CD14-positive monocyte (primary cell): ENCODE measurements around the gene P3H2. TPM values are rescaled to one million over a fixed set of nuclear protein-coding genes. Genes with fewer than 3 reads are reported as not detected.

Experiments used
- DNase-seq, 3 donors: peaks; one replicate each; pipeline ENCODE4 v3.0.0-alpha.2; 2011 to 2022
- H2AFZ ChIP-seq: 2 replicates; pipeline ENCODE4 v1.6.0; 2012; ENCODE audit warnings: mild to moderate bottlenecking, low read depth, low read length, inconsistent platforms; ENCODE audit not compliant: insufficient read depth, poor library complexity, severe bottlenecking
- H3K27ac ChIP-seq, 2 donors: 1 replicate in 1 of 2; 2 replicates in 1 of 2; pipeline ENCODE4 v1.5.1; 2012 to 2013; ENCODE audit warnings: low read length in 2 of 2, control low read depth in 1 of 2, inconsistent platforms in 1 of 2, low read depth in 1 of 2, mild to moderate bottlenecking in 1 of 2
- H3K27me3 ChIP-seq, 2 donors: one replicate each; pipeline versions ENCODE4 v1.6.0 to v1.6.1; 2011 to 2013; ENCODE audit warnings: low read length in 2 of 2; ENCODE audit not compliant: control insufficient read depth in 2 of 2, insufficient read depth in 2 of 2
- H3K36me3 ChIP-seq, 2 donors: replicated peaks in 1 of 2; 1 replicate in 1 of 2; 2 replicates in 1 of 2; pipeline versions ENCODE4 v1.5.1 to v1.6.1; 2012 to 2013; ENCODE audit warnings: low read length in 2 of 2, control low read depth in 1 of 2, inconsistent platforms in 1 of 2, mild to moderate bottlenecking in 1 of 2; ENCODE audit not compliant: insufficient read depth in 2 of 2, control insufficient read depth in 1 of 2
- H3K4me1 ChIP-seq, 2 donors: 1 replicate in 1 of 2; 2 replicates in 1 of 2; pipeline versions ENCODE4 v1.5.1 to v1.6.1; 2012 to 2013; ENCODE audit warnings: low read length in 2 of 2, control low read depth in 1 of 2, inconsistent platforms in 1 of 2, mild to moderate bottlenecking in 1 of 2, moderate library complexity in 1 of 2; ENCODE audit not compliant: insufficient read depth in 2 of 2, control insufficient read depth in 1 of 2
- H3K4me2 ChIP-seq: replicated peaks from 2 replicates; pipeline ENCODE3; 2012; ENCODE audit warnings: low read length, moderate library complexity, mild to moderate bottlenecking; ENCODE audit not compliant: poor library complexity, severe bottlenecking; ENCODE audit errors: extremely low read depth
- H3K4me3 ChIP-seq, 3 experiments: fragments of 200-600 bp in 1 of 3; sonication (generic) in 1 of 3; replicated peaks in 1 of 3; 1 replicate in 2 of 3; 2 replicates in 1 of 3; pipeline ENCODE4 v1.5.1; 2011 to 2013; ENCODE audit warnings: low read length in 3 of 3, mild to moderate bottlenecking in 3 of 3, control low read depth in 2 of 3, low read depth in 2 of 3, inconsistent platforms in 1 of 3, moderate library complexity in 1 of 3
- H3K79me2 ChIP-seq: 2 replicates; pipeline ENCODE4 v1.6.0; 2012; ENCODE audit warnings: mild to moderate bottlenecking, control low read depth, inconsistent platforms, low read length, moderate library complexity; ENCODE audit not compliant: insufficient read depth
- H3K9ac ChIP-seq: 2 replicates; pipeline ENCODE4 v1.6.0; 2017; ENCODE audit warnings: low read length, mild to moderate bottlenecking; ENCODE audit not compliant: insufficient read depth, poor library complexity, severe bottlenecking
- H3K9me3 ChIP-seq, 2 donors: replicated peaks in 1 of 2; 1 replicate in 1 of 2; 2 replicates in 1 of 2; pipeline versions ENCODE4 v1.5.1 to v1.6.1; 2012 to 2013; ENCODE audit warnings: low read length in 2 of 2, control low read depth in 1 of 2; ENCODE audit not compliant: control insufficient read depth in 1 of 2, insufficient read depth in 1 of 2
- H4K20me1 ChIP-seq: 2 replicates; pipeline ENCODE4 v1.6.0; 2012; ENCODE audit warnings: mild to moderate bottlenecking, low read length, control low read depth, moderate library complexity; ENCODE audit not compliant: insufficient read depth
- H3K27ac Mint-ChIP-seq, 7 donors: one replicate each; pipeline ENCODE4 v1.8.0; 2020; ENCODE audit warnings: mild to moderate bottlenecking in 7 of 7, mixed read lengths in 7 of 7, moderate library complexity in 6 of 7, inconsistent platforms in 2 of 7
- H3K27me3 Mint-ChIP-seq, 3 donors: one replicate each; pipeline ENCODE4 v1.8.0; 2021 to 2022; ENCODE audit warnings: low read depth in 3 of 3, mild to moderate bottlenecking in 3 of 3, mixed read lengths in 3 of 3, moderate library complexity in 3 of 3, inconsistent platforms in 1 of 3
- H3K36me3 Mint-ChIP-seq, 2 donors: one replicate each; pipeline ENCODE4 v1.8.0; 2020; ENCODE audit warnings: mixed read lengths in 2 of 2, inconsistent platforms in 1 of 2, mild to moderate bottlenecking in 1 of 2
- H3K4me1 Mint-ChIP-seq: one replicate; pipeline ENCODE4 v1.8.0; 2020; ENCODE audit warnings: mild to moderate bottlenecking, mixed read lengths
- H3K4me3 Mint-ChIP-seq, 2 donors: one replicate each; pipeline ENCODE4 v1.8.0; 2020; ENCODE audit warnings: mild to moderate bottlenecking in 2 of 2, mixed read lengths in 2 of 2, moderate library complexity in 1 of 2
- H3K9me3 Mint-ChIP-seq, 7 donors: one replicate each; pipeline ENCODE4 v1.8.0; 2020 to 2022; ENCODE audit warnings: mixed read lengths in 7 of 7, mild to moderate bottlenecking in 6 of 7, moderate library complexity in 6 of 7, inconsistent platforms in 2 of 7
- CTCF ChIP-seq: fragments of 200-600 bp; IDR thresholded peaks from one replicate; pipeline ENCODE4 v1.8.0; 2022; ENCODE audit warnings: antibody characterized with exemption, mild to moderate bottlenecking
- WGBS: methylation state at CpG from one replicate; pipeline ENCODE4 v1.1.5; 2013; ENCODE audit warnings: missing lambda C conversion rate; ENCODE audit not compliant: insufficient coverage; 5-methylcytosine and 5-hydroxymethylcytosine counted together
- intact Hi-C, 2 donors: fragments of 100-400 bp; cut with micrococcal nuclease; formaldehyde crosslinking; loops; one replicate each; pipeline versions ENCODE4 v1.15.0 to v1.15.1; 2023
- polyA plus RNA-seq, 3 donors: library from polyadenylated mRNA; depleted of rRNA in 1 of 3; unstranded in 2 of 3; stranded (reverse) in 1 of 3; fragments of 300-500 nt in 2 of 3; fragments of >200 nt in 1 of 3; fragmentation: Illumina TruSeq in 2 of 3; gene quantifications; 1 replicate in 2 of 3; 2 replicates in 1 of 3; pipeline ENCODE4 v1.2.3, GENCODE V29; 2012 to 2021

The P3H2 gene
- polyA plus RNA-seq, 3 donors = 0.25 to 0.31 (median 0.27) TPM

- H2AFZ ChIP-seq = no peak overlapping the region
- TF ChIP-seq CTCF = no peak
- Mint-ChIP-seq H3K36me3 (no peaks in the 10 kb centered on the region), H3K9me3 (no peaks in the 10 kb centered on the region), H3K4me1 (no peaks in the 10 kb centered on the region), H3K27ac (no peak overlapping the region), H3K4me3 (no peak overlapping the region), H3K27me3 (peaks cover 0 to 4% (median 0%) of the 10 kb centered on the region in 3 donors)
- H3K9me3 ChIP-seq = no peaks in the 10 kb centered on the region
- no CpG with 5 or more reads among the region's 5 CpGs for WGBS
- no peak overlapping the region for H3K9ac ChIP-seq
- no peaks in the 10 kb centered on the region for H3K36me3 ChIP-seq
- no peaks in the 10 kb centered on the region for H3K79me2 ChIP-seq
- no peak overlapping the region for H3K27ac ChIP-seq
- intact Hi-C loops = no loop called here
- H3K4me3 ChIP-seq = no peak overlapping the region
- no peaks in the 10 kb centered on the region for H4K20me1 ChIP-seq
- no peak overlapping the region for H3K4me2 ChIP-seq
- DNase-seq = no peak
- no peaks in the 10 kb centered on the region for H3K4me1 ChIP-seq
- H3K27me3 ChIP-seq = no peaks in the 10 kb centered on the region
Observed at GRCh38 chr3:190004656-190005055, 116.0 kb downstream of the P3H2 start.

GRCh38 chr3:190003681-190004123, 117.0 kb downstream of the P3H2 start:
- H3K27ac ChIP-seq = no peak overlapping the region
- H3K9ac ChIP-seq = no peak overlapping the region
- no peak overlapping the region for H2AFZ ChIP-seq

More at GRCh38 chr3:190003681-190004123, 117.0 kb downstream of the P3H2 start:
- no peak for DNase-seq
- no peak for TF ChIP-seq CTCF
- Histone ChIP-seq H3K4me1 (no peaks in the 10 kb centered on the region), H3K27me3 (no peaks in the 10 kb centered on the region), H3K36me3 (no peaks in the 10 kb centered on the region), H3K79me2 (no peaks in the 10 kb centered on the region), H3K9me3 (no peaks in the 10 kb centered on the region), H4K20me1 (no peaks in the 10 kb centered on the region), H3K4me3 (no peak overlapping the region), H3K4me2 (no peak overlapping the region)
- Mint-ChIP-seq H3K4me1 (no peaks in the 10 kb centered on the region), H3K27me3 (peaks cover 0 to 4% (median 0%) of the 10 kb centered on the region in 3 donors), H3K36me3 (no peaks in the 10 kb centered on the region), H3K4me3 (no peak overlapping the region), H3K27ac (no peak overlapping the region), H3K9me3 (no peaks in the 10 kb centered on the region)
- 93% methylated on average over 2 of the region's 3 CpGs for WGBS
- intact Hi-C loops = no loop called here
